OCI-LY1 (cell line): ENCODE results near the gene LIPN.

Source experiments
- CTCF ChIP-seq: fragments of 200-600 bp; sonication (generic), shearing (Covaris generic); IDR thresholded peaks from 2 replicates; pipeline ENCODE4 v1.5.1; 2017; ENCODE audit warnings: mild to moderate bottlenecking, antibody characterized with exemption, low read length, moderate library complexity, mixed read lengths
- EZH2 ChIP-seq: fragments of 200-600 bp; sonication (generic), shearing (Covaris generic); IDR thresholded peaks from 2 replicates; pipeline ENCODE4 v1.8.0; 2017; ENCODE audit warnings: borderline replicate concordance, mixed run types, mild to moderate bottlenecking, antibody characterized with exemption, low read length, moderate library complexity, mixed read lengths

- TF ChIP-seq CTCF (no peak), EZH2 (no peak)
Observed at GRCh38 chr10:88813200-88813599, 53.4 kb downstream of the LIPN start.
